HG02840 (cell line): ENCODE results near the gene NDUFAF2.
"Not testable (repeated sequence)": the region's sequence is repeated elsewhere in the genome, so short reads cannot be mapped to it uniquely, and the experiment has no call there.

ENCODE experiments used
- ATAC-seq: cut with Tn5 transposase; IDR thresholded peaks from one replicate; pipeline ENCODE4 v1.9.1; 2021; ENCODE audit warnings: mild to moderate bottlenecking, moderate library complexity, moderate number of reproducible peaks; ENCODE audit not compliant: unreplicated experiment, low FRiP score

Gene NDUFAF2

DNA sequence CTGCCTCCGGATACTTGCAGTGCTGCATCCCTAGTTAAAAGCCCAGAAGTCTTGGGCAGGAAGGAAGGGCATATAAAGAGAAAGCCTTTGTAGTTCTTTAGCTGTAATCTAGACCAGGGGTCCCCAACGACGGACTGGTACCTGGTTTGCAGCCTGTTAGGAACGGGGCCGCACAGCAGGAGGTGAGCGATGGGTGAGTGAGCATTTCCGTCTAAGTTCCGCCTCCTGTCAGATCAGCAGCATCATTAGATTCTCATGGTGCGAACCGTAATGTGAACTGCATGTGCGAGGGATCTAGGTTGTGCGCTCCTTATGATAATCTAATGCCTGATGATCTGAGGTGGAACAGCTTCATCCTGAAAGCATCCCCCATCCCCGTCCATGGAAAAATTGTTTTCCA is 218.9 kb downstream of the NDUFAF2 start:
- ATAC-seq, result no peak

DNA sequence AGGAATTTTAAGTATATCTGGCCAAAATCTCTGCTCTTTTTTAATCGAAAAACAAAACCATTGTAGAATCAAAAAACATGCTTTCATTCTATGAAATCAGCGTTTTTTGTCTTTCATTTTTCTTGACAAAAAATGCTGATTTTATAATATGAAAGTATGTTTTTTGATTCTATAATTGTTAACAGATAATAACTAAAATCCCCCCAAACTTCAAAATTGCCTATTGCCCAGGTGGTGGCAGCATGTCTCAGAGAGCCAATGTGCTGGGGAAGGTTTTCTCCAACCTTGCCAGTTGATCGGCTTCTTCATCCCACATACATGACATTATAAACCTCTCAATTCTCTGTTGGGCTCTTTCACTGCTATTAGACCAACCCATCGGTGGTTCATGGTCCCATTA is 222.4 kb downstream of the NDUFAF2 start:
- no peak for ATAC-seq

DNA sequence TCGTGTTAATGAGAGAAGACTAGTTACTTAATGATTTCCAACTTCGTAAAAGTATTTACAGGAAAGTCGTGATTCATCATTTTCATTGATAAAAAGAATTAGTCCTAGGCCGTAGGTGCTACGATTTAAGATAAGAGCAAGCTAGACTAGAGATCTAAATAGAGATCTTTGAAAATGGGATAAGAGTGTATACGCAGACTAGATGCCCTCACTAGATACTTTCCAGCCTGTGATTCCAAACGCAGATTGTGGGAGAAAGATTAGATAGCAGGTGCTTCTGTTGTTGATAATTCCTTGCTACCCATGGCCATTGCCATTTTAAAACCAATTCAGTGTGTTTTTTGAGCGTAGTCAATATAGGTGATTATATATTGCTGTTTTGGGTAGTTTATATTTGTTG is 223.9 kb downstream of the NDUFAF2 start:
- ATAC-seq, result no peak

DNA sequence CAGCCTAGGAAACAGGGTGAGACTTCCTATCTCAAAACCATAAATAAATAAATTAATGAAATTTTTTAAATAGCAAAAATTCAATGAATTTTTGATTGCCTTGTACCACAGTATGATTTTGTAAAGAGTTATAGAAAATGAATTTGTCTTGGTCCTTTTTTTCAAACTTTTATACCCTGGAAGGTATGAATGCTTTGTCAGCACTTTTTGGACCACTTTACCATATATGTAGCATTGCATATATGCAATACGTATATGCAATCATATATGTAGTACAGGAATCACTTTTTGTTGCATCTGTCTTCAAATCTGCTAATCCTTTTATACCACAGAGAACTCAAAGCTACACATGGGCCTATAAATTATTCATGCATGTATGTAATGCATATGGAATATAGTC is 226.5 kb downstream of the NDUFAF2 start:
- no peak for ATAC-seq

DNA sequence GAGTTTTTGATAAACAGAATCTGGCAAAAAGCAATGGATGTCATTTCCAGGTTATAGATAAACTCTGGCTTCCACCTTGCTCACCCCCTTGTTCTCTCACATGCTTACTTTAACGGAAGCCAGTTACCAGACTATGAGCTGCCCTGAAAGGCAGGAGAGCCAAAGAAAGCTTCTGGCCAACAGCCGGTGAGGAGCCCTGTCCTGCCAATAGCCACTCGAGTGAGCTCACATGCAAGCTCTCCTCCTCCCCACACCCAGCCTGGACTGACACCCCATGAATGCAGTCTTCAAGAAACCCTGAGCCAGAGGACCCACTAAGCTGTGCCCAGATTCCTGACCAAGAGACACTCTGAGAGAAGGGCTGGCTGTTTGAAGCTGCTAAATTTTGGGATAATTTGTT is 231.6 kb downstream of the NDUFAF2 start:
- ATAC-seq, result no peak

DNA sequence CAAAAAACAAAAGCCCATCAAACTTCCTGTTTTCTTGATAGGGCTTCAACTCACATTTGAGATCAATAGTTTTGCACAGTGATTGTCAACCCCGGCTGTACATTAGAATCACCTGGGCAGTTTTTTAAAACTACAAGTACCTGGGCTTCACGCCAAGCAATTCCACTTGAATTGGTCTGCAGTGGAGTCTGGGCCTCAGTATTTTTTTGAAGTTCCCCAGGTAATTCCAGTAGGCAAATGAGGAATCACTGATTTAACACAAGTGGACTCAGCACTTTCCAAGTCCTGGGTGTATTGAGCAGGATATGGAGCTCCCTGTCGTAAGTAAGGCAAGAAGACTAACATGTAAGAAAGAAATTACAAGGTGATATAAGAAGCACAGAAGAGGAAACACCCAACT is 232.1 kb downstream of the NDUFAF2 start:
- ATAC-seq, result no peak

DNA sequence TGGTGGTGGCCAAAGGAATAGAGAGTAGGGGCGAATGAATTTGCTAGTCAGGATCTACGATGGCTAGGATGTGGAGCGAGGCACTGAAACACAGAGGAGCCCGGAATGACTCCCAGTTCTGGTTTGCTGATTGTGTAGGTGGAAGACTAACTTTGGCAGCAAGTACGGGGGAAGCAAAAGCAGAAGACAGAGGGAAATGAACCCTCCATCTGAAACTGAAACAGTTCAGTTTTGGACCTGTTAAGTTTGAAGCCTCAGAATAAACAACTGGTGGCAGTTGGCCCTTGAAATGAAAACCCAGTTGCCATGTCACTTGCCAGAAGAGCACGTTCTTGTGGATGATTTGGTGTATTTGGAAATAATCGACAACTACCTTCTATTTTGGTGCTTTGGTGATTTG is 232.7 kb downstream of the NDUFAF2 start:
- peak; percentile 79 for ATAC-seq

DNA sequence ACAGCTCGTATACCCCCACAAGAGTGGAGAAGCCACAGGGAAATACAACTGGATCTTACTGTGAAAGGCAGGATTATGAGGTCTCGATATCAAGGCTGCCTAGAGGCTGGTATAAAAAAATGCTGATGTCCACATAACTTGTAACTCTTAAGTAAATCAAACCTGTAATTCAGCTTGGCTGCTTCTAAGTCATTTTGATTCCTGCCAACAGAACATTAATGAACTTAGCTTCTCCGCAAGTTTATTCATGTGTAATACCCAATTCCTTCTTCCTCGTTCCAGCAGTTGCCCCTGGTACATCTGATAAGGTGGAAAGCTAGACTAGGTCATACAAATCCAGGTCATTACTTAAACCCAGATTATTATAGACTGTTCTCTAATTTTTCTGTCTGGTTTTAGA is 233.7 kb downstream of the NDUFAF2 start:
- no peak for ATAC-seq

DNA sequence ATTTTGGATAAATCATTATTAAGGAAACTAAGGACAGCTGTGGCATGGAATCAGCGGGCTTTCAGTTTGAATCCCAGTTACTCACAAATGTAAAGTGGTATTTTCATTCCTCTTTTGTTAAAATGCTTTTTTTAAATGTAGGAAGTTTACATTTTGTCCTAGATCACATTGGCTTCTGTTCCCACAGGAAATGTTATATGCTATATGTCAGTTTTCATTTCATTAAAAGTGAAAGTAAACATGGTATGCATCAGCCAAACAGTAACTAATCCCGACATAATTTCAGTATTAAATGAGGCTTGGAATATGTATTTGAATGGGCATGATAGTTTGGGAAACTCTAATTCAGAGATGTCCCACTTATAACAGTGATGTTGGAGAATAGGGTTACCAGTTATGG is 235.9 kb downstream of the NDUFAF2 start:
- ATAC-seq, result no peak

DNA sequence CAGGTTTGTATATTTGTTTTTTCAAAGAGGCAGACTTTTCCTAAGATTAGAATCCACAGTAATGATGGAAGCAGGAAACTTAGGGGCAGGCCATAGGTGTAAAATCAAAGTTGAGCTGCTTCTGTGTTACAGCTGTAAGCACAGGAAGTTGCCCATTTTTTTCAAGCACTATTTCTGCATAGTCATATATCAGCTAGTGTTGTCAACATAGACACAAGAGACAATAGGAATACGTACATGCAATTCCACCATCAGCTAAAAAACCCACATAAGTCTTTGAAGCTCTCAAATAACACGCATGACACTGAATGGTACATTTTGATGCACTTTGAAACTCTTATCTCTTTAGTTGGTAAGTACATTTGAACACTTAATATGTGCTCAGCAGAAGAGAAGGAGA is 237.4 kb downstream of the NDUFAF2 start:
- ATAC-seq, result no peak

DNA sequence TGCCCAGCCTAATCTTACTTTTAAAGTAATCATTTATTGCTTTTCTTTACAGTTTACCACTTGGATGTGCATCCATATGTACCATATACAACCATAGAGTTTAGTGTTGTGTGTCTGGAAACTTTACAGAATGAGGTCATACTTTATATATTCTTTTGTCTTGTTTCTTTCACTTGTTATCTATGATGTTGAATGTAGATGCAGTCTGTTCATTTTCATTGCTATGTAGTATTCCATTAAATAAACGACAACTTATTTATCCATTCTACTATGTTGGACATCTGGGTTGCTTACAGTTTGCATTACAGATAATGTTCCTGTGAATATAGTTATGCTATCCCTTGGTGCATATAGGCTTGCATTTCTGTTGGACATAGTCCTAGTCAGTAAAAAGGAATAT is 238.5 kb downstream of the NDUFAF2 start:
- ATAC-seq, result no peak

DNA sequence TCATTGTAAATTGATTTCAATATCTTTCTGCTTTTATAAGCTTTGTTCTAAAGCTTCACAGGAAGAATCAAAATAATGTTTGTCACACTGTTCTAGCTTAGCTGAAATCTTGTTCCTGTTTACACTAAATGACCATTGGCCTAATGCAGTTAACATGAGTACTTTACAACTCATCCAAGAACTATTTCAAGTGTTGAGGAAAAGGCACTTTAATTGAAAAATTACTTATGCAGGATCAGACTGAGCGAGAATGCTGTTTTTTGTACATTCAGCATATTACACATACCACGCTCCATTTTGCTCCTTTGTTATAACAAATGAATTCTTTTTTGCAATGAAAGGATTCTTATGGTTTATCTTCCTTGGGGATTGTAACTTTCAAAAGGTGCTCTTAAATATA is 239.7 kb downstream of the NDUFAF2 start:
- ATAC-seq, result no peak

DNA sequence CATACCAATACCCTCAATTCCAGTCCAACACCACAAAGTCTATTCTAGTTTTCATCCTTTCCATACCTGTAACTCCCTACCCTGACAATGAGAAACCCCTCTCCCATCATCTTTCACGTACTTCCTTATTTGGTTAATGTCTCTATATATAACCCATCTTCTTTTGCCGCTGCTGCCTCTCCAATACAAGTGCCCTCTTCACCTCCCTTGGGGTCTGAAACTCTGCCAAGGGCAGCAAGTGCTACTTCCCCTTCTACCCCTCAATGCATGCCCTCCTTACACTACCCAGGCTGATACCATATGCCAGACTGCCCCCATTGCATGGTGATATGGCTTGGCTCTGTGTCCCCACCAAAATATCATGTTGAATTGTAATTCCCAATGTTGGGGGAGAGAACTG is 241.6 kb downstream of the NDUFAF2 start:
- no peak for ATAC-seq

DNA sequence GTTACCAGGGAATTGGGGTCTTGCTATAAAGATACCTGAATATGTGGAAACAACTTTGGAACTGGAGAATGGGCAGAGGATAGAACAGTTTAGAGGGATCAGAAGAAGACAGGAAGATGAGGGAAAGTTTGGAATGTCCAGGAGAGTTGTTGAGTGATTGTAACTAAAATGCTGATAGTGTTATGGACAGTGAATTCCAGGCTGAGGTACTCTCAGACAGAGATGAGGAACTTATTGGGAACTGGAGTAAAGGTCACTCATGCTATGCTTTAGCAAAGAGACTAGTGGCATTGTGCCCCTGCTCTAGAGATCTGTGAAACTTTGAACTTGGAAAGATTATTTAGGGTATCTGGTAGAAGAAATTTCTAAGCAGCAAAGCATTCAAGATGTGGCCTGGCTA is 242.3 kb downstream of the NDUFAF2 start:
- not testable (repeated sequence) for ATAC-seq

DNA sequence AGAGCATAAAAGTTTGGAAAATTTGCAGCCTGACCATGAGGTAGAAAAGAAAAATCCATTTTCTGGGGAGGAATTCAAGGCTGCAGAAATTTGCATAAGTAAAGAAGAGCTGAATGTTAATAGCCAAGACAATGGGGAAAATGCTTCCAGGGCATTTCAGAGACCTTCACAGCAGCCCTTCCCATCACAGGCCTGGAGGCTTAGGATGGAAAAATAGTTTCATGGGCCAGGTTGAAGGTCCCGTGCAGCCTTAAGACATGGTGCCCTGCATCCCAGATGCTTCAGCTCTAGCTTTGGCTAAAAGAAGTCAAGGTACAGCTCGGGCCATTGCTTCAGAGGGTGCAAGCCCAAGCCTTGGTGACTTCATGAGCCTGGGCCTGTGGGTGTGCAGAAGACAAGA is 242.8 kb downstream of the NDUFAF2 start:
- not testable (repeated sequence) for ATAC-seq

DNA sequence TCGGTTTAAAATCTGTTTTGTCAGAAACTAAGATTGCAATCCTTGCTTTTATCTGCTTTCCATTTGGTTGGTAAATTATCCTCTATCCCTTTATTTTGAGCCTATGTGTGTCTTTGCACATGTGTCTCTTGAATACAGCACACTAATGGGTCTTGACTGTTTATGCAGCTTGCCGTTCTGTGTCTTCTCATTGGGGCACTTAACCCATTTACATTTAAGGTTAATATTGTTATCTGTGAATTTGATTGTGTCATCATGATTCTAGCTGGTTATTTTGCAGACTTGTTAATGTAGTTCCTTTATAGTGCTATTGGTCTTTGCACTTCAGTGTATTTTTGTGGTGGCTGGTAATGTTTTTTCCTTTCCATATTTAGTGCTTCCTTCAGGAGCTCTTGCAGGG is 253.6 kb downstream of the NDUFAF2 start:
- no peak for ATAC-seq

DNA sequence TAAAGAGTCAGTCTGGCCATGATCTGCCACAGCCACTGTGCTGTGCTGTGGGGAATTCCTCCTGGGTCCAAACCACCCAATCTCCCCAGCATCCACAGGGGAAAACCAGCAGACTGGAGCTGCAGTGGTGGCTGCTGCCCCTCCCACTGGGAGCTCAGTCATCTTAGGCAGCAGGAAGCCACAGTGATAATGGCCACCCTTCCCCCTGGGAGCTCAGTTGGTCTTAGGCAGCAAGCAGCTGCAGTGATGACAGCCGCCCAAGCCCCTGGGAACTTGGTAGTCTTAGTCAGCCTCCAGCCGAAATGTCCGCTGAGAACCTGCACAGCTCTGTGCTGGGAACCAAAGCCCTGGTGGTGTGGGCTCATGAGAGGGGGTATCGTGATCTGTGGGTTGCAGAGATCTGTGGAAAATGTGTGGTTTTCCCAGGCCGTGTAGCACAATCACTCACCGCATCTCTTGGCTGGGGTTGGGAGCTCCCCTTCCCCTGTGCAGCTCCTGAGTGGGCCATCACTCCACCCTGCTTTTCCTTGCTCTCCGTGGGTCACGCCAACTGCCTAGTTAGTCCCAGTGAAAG is 255.7 kb downstream of the NDUFAF2 start:
- ATAC-seq, result no peak

DNA sequence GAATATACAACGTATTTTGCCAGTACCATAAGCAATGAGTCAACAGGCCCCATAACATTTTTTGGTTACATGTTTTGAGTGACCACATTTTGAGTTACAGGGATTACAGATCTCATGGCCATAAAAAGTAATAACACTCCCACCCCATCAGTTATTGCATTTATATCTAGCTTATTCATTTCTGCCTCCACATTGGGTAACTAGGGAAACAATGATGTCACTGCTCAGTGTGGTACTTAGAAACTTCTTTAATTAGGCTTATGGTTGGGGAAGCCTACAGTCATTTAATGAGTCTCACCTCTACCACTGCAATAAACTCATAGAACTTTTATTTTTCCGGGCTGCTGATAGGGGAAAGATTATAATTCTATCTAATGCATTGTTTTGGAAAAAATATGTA is 257.2 kb downstream of the NDUFAF2 start:
- ATAC-seq, result no peak
